HG02642 (cell line): ENCODE results near the gene PLCE1.
"Not testable (repeated sequence)": the region's sequence is repeated elsewhere in the genome, so short reads cannot be mapped to it uniquely, and the experiment has no call there.

ENCODE experiments used
- ATAC-seq: cut with Tn5 transposase; IDR thresholded peaks from one replicate; pipeline ENCODE4 v1.9.1; 2021; ENCODE audit warnings: mild to moderate bottlenecking; ENCODE audit not compliant: unreplicated experiment, poor library complexity

The PLCE1 gene

DNA sequence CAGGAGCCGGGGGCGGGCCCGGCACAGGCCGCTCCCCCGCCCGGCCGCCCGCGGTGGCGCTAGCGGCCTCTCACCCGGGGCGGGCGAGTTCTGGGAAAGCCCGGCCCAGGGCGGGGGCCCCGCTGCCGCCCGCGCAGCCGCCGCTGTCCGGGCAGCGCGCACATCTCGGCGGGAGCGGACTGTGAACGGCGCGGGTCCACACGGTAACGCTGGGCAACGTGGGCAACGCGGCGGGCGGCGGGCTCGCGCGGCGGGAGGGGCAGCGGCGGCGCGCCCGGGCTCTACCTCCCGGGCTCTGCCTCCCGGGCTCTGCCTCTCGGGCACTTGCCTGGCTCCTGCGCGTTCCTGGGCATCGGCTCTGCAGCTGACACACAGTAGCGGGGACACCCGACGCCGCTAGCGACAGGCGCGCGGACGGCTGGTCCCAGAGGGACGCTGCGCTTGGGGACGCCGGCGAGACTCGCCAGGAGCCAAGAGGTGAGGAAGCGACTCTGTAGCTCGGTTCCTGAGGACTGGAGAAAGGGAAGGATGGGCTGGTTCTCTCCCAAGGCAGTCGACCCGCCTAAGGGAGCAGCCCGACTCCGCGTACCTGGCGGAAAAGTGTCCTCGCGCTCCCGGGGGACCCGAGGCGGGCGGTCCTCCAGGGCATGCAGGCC lies at the start of gene PLCE1:
Gene PLCE1 (plus strand): TSS at position 150 of the 656 bp plus-strand sequence. CDS start 37,116 bp downstream, outside the sequence.
- ATAC-seq, result no peak

DNA sequence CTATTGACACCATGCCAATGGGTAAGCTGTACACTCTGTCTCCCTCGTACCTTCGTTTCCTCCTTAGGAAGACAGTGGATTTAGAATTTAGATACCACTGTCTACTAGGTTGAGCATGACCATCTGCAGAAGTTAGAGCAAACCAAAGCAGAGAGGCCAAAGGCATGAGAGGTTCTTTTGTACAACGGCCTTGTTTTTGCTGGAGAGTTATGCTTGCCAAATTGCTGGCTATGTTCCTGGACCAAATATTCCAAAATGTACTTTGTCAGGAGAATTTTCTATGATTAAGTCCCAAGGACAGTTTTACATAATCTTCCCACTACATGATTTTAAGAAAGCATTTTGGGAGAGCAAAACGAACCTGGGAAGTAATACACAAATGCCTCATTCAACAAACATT lies 47.9 kb upstream of the PLCE1 start:
- no peak for ATAC-seq

DNA sequence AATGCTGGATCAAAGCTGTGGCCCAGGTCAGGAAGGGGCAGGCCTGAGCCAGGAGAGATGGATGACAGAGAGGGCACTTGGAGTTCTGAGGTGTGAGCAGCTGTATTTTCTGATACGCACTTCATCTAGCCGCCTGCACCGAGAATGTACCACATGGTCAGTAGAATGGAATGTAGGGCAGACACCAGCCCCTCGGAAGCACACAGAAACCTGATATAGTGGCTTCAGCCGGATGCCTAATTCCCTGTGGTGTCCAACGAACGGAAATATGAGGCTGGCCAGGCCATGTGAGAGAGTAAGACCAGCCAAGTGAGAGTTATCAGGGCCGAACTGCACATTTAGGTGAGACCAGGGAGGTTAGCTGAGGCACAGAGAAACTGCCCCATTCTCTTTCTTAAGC lies 46.7 kb upstream of the PLCE1 start:
- no peak for ATAC-seq

DNA sequence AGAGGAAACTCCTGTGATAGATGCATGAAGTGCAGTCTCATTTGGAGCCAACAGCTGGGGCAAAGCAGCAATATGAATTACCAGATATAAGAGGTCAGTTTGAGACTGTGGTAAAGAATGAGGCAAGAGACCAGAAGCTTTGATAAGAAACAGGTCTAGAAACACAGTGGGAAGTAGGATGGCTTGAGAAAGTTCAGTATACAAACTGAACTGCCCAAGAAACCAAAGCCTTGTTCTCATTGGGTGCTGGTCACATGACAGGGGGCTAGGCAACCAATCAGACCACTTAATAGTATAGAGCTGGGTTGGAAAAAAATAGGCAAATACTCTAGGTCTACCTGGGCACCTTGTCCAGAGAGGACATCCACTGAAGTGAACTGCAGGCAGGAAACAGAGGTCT lies 46.2 kb upstream of the PLCE1 start:
- ATAC-seq, result no peak

DNA sequence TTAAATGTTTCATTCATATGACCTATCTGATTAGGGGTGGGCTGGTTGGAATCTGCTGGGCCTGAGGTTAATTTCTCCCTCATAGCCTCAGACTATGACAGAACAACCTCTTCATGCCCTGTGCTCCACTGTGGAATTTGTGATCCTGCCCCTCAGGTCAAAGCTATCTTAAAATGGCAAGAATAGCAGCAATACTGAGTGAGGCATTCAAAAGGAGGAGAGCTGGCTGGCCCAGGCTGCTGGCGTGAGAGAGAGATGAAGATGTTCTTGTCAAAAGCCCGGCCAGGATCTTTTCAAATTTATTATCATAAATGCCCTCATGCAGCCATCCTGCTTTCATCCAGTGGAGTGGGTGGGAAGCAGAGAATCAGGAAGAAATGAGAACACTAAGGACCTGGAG lies 41.8 kb upstream of the PLCE1 start:
- no peak for ATAC-seq

DNA sequence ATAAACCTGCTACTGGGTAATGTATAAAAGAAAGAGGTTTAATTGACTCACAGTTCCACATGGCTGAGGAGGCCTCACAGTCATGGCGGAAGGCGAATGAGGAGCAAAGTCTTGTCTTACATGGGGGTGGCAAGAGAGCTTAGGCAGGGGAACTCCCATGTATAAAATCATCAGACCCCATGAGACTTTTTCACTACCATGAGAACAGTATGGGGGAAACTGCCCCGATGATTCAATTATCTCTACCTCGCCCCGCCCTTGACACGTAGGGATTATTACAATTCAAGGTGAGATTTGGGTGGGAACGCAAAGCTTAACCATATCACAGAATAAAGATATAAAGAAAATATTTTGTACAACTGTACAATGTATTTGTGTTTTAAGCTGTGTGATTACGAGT lies 39.4 kb upstream of the PLCE1 start:
- no peak for ATAC-seq

DNA sequence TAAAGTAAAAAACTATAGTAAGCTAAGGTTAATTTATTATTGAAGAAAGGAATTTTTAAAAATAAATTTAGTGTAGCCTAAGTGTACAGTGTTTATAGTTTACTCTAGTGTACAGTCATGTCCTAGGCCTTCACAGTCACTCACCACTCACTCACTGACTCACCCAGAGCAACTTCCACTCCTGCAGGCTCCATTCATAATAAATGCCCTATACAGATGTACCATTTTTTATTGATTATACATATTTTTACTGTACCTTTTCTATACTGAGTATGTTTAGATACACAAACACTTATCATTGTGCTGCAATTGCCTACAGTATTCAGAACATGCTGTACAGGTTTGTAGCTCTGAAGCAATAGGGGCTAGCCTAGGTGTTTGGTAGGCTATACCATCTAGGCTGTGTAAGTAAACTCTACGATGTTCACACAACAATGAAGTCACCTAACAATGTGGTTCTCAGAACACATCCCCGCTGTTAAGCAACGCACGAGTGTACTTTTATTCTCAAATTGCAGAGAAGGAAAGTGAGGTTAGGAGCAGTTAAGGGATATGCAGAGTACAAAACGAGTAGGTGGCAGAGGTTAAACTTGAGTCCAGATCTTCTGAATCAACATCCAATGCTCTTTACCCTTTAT lies 38.9 kb upstream of the PLCE1 start:
- ATAC-seq, result no peak

DNA sequence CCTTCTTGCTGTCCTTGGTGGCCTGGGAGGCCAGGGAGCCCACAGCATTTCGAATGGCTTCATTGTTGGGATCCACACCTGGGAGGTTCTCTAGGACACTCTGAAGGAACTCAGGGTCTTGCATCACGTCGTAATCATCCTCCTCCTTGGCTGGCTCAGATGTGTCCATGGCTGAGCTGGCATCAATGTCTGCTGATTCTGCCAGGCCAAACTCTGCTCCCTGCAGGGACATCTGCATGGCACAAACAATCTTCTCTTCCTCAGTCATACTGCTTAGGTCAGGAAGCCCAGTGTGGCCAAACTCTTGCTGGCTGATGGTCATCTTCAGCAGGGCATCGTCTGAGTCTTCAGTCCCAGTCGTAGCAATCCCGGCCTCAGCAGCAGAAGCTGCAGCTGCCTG lies 34.9 kb upstream of the PLCE1 start:
- no peak for ATAC-seq

DNA sequence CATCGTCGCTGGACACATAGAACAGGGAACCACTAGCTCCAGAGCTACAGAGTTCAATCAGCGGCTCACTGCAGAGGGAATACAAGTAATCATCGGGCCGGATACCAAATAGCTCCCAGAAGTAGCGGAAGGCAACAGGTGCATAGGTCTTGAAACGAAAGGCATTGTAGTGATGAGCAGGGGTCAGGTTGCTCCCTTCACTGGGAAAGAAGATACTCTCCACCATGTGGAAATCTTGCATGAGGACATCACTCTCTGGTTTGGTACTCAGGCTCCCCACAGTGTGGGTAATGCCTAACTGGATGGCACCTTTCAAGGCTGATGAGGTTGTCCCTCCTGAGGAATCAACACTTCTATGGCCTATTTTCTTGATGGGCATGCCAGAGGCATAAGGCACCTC lies 32.7 kb upstream of the PLCE1 start:
- ATAC-seq, result not testable (repeated sequence)

DNA sequence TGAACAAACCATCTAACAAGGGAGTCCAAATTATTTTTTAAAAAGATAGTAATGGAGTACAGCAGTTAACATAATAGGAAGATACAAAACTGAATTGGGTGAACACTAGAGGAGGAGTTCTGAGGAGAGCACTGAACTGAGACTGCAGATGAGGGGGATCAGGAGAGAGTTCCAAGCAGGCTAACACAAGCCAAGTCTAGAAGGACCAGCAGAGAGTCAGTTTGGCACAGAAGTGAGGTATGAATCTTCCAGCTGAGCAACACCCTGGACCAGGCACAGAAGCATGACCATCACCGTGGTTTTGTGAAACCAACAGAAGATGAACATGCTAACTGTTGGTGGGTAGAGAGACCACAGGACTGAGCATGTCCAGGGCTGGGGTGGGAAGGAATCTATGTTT lies 30.8 kb upstream of the PLCE1 start:
- ATAC-seq, result no peak

GRCh38 chr10:93963434-93963833 lies 30.3 kb upstream of the PLCE1 start:
- ATAC-seq, result no peak

- no peak for ATAC-seq
Observed at GRCh38 chr10:93965911-93966310, 27.8 kb upstream of the PLCE1 start.

DNA sequence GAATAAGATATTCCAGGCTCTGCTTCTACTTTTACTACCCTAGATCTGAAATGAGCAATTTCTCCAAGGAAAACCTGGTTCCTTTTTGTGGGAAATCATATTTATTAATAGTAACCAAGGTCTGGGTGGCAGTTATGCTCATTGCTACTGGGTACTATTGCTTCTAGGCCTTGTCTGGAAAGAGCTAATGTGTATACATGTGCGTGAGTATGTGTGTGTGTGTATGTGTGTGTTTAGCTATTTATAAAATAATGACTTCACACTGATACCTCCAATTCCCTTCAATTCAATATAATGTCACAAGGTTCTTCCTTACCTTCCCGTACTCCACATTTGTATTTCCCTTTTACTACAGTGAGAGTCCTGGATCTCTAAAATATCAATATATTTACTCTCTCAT lies 26.0 kb upstream of the PLCE1 start:
- ATAC-seq, result no peak

- no peak for ATAC-seq
Observed at GRCh38 chr10:93968540-93968945, 25.2 kb upstream of the PLCE1 start.

- not testable (repeated sequence) for ATAC-seq
Observed at GRCh38 chr10:93970433-93971010, 23.2 kb upstream of the PLCE1 start.

DNA sequence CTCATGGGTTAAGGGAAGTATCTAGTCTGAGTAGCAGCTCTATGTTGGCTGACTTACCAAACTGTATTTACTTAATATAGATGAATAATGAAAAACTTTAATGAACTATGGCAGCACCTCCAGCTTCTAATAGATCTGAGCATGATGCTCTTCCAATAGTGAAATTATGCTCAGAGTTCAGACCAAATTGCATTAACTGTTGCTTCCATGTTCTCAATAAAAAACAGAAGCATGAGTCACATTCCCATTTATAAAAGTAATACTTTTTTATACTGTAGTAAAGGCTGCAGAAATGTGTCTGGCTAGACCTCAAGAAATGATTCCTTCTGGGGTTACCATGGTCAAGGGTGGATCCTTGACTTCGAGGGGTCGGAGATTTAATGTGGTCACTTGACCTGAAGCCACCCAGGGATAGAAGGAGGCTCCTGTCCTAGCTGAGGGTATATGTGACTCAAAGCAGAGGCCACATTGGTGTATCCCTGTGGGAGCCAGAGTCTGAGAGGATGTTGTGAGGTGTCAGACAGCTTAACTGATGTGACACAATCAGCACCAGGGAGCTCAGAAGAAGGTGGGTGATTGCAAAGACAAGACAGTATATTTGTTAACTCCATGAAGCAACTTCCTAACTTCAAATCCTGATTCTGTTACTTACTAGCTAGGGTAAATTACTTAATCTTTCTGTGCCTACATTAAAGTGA lies 19.8 kb upstream of the PLCE1 start:
- ATAC-seq, result no peak

DNA sequence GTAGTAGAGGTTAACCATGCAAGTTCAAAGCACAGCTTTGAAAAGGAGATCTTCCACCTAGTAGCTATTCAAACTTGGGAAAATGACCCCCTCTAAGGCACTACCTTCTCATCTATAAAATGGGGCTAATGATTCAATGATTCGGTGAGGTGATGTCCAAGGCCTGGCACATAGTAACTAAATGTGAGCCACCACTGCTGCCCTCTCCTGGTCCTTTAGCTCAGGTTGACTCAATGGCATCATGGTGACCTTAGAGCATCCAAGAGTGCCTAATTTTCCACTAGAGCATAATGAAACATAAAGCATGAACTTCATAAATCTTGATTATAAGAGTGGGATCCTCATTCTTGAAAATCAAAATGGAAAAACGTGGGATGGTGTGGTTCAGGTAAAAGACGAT lies 16.3 kb upstream of the PLCE1 start:
- no peak for ATAC-seq

DNA sequence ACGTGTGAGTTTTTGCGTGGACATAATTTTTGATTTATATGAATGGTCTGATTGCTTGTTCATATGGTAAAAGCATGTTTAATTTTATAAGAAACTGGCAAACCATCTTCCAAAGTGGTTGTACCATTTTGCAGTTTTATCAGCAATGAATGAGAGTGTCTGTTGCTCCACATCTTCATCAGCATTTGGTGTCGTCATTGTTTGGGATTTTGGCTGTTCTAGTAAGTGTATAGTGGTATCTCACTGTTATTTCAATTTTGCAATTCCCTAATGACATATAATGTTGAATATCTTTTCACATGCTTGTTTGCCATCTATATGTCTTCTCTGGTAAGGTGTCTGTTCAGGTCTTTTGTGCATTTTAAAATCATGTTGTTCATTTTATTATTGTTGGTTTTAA lies 13.2 kb upstream of the PLCE1 start:
- no peak for ATAC-seq

DNA sequence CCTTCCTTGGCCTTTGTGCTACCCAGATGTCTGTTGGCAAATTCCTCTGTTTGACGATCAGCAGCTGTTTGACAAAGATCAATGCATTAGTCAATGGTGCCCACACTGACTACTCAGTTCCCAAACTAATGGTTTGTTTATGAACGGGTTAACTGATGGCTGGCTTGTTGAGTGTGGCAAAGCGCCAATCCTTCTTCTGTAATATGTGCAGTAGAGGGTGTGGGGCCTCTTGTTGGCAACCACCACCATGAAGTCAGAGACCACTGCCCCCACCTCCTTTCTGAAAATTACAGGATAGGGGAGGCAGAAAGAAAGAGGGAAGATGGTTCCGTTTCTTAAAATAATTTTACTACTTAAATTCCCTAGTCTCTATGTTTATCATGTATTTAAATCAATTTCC lies 2.6 kb upstream of the PLCE1 start:
- no peak for ATAC-seq

DNA sequence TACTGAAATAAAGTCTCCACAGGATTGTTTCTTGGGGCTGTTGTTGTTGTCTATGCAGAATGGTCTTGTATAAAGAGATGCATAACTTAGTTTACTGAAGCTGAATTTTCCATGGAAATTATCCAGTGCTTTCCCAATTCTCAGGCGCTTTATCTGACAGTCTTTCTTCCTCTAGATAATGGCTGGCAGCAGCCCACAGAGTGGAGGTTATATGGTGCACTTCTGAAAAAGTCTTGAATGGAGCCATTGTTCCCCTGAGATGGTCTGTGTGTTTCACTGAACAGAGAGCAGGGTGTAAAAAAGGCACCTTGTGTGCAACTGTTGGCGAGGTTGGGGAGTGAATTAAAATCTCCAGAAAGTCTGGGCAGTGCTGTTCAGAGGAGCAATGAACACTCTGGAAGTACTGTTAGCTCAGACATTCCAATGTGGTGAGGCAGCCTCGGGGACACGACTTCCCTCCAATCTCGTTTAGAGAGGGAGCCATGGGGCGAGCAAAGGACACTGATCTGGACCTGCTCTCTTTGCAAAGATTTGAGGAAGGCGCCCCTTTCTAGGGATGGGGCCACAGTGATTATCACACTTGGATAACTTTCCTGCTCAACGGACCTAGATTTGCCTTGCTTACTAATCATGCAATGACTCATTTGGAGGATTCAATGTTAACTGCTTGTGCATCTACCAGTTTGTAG lies 2.0 kb upstream of the PLCE1 start:
- ATAC-seq, result no peak
